Measurements from ENCODE around the gene IL17RC.
"Not testable (repeated sequence)": the region's sequence is repeated elsewhere in the genome, so short reads cannot be mapped to it uniquely, and the experiment has no call there.

IL17RC gene

DNA sequence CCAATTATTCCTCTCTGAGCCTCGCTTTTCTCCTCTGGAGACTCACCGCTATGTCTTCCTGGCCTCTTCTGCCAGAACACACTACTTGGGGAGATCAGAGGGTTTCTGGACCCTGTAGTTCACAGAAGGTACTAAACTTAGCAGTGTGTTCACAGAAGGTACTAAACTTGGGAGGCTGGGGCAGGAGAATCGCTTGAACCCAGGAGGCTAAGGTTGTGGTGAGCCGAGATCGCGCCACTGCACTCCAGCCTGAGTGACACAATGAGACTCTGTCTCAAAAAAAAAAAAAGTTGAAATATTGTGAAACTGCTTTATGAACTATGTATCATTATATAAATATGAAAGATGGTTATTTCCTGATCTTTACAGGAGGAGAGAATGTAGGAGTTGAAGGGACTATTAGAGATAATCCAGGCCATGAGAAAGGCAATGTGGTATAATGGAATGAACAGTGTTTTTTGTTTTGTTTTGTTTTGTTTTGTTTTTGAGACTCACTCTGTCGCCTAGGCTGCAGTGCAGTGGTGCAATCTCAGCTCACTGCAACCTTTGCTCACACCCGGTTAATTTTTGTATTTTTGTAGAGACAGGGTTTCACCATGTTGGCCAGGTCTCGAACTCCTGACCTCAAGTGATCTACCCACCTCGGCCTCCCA is 20.0 kb upstream of the IL17RC start:
- not testable (repeated sequence) for DNase-seq

DNA sequence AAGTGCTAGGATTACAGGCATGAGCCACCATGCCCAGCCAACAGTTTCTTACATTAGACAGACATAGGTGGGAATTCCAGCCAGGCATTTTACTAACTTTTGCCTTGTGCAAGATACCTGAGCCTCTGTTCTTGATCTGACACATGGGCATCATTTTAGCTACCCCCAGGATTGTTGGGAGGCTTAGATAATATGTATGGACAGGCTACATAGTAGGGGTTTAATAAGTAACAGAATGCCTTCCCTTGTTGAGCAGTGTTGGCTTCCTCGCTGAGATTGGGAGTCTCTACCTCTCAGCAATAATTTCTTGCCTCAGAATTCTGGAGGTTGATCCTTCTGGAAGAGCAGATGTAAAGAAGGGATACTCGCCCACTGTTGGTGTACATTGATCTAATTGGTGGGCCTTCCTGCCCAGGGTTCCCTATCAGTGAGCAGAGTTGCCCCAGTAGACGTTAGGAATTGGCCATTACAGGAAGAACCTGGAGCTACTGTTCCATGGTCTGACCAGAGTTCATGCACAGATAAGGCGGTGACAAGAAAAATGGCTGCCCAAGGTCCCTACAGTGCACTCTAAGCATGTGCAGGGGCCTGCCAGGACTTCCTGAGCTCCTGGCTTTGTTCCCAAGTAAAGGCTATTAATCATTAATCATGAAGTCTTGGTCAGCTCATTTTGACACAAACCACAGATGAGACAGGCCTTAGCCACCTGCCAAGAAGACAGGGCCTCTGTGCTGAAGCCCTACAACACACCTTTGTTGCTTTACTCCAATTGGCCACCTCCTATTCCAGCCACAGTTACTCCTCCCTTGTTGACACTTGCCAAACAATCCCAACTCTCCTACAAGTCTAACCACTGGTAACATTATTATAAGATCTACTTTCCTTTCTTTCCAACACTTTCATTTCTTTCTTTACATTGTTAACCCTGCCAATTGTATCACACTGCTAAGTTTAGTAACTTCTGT is 19.2 kb upstream of the IL17RC start:
- no peak for DNase-seq

- DNase-seq = no peak
These were observed 18.2 kb upstream of the IL17RC start for GRCh38 chr3:9898467-9899241.

DNA sequence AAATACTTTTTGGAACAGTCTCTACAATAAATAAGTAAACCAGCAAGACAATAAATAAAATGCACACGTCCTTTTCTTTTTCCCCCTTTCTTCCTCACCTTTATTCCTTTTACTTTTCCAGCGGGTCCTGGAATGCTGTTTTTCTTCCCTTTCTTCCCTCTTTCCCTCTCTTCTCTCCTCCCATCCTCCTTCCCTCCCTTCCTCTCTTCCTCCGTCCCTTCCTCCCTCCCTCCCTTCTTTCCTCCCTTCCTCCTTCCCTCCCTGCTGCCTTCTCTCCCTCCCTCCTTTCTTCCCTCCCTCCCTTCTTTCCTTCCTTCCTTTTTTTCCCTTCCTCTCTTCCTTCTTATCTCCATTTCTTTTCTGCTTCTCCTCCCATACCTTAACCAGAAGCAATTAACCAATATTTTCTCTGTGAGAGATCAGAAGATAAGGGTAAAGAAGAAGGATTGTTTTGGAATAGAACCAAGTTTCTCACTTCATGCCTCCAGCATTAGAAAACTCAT is 17.6 kb upstream of the IL17RC start:
- no peak for DNase-seq

- not testable (repeated sequence) for DNase-seq
These were observed 15.9 kb upstream of the IL17RC start for GRCh38 chr3:9900965-9901415.

- peak; percentile 37 for DNase-seq
These were observed 14.9 kb upstream of the IL17RC start for GRCh38 chr3:9901967-9902366.

- no peak for DNase-seq
These were observed 14.3 kb upstream of the IL17RC start, which contains the start of gene IL17RE for GRCh38 chr3:9902372-9903237. IL17RE (plus strand) TSS chr3:9902848; CDS start chr3:9902933, 85 bp downstream.

DNA sequence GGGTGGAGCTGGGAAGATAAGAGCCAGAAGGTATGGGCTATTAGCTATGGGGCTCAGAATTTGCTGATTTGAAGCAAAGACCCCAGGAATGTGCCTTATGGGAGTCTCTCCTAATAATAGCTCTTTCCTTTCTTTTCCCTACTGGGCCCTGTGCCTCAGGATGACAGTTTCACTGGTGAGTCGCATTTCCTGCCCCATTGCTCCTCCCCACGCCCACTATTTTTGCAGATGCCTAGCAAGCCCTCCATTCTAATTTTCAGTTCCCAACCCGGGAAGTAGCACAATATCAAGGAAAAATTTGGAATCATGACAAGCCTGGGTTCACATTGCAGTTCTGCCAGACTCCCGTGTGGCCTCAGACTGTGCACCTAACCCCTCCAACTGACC is 13.7 kb upstream of the IL17RC start:
- no peak for DNase-seq

DNA sequence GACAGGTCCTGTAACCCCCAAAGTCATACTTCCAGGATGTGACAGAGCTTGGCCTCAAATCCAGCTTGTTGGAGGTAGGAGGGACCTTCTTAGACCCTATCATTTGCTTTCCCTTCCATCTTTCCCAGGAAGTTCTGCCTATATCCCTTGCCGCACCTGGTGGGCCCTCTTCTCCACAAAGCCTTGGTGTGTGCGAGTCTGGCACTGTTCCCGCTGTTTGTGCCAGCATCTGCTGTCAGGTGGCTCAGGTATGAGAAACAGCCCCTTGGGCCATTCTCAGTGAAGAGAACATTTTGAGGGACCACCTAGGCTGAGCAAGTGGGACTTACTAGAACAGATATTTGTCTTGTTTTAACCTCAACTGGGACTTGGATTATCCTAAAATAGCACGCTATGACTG is 13.0 kb upstream of the IL17RC start:
- DNase-seq = no peak

DNA sequence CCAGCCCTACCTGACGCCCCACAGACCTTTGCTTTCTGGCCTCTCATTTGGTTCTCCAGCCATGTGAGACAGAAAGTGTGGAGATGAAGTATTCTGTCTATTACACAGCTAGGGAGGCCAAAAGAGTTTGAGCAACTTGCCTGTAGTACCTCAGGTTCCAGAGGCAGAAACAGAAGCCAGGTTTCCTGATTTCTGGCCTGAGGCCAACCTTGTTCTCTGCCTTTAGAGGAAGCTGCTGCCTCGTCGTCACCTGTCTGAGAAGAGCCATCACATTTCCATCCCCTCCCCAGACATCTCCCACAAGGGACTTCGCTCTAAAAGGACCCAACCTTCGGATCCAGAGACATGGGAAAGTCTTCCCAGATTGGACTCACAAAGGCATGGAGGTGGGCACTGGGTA is 10.4 kb upstream of the IL17RC start:
- DNase-seq = no peak

DNA sequence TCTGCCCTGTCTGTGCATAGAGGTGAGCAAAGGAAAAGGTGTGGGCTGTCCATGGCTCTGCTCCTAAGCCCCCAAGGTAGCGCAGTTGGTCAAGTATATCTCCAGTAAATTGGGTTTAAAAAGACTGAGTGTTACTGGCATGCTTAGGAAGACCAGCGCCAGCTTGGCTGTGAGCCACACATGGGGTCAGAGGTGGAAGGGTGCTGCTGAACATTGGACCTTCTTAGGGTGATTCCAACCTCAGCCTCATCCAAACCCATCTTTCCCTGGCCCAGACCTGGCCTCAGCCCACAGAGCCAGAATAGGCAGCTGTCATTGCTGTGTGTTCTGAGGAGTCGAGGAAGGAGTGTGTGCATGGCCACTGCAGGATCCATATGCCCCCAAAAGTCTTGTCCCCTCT is 8.6 kb upstream of the IL17RC start:
- DNase-seq = no peak

GRCh38 chr3:9909221-9910013 is 7.5 kb upstream of the IL17RC start:
- no peak for DNase-seq

DNA sequence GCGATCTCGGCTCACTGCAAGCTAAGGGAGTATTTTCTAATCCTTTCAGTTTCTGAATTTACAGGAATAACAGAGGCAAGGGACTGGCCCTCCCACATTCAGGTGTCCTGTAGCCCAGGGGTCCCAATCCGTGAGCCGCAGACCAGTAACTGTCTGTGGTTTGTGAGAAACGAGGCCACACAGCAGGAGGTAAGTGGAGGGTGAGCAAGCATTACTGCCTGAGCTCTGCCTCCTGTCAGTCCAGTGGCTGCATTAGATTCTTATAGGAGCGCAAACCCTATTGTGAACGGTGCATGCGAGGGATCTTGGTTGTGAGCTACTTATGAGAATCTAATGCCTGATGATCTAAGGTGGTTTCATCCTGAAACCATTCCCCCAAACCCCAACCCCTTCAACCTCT is 5.0 kb upstream of the IL17RC start:
- DNase-seq = no peak

GRCh38 chr3:9912294-9912935 is 4.5 kb upstream of the IL17RC start:
- peak; percentile 48 for DNase-seq

DNA sequence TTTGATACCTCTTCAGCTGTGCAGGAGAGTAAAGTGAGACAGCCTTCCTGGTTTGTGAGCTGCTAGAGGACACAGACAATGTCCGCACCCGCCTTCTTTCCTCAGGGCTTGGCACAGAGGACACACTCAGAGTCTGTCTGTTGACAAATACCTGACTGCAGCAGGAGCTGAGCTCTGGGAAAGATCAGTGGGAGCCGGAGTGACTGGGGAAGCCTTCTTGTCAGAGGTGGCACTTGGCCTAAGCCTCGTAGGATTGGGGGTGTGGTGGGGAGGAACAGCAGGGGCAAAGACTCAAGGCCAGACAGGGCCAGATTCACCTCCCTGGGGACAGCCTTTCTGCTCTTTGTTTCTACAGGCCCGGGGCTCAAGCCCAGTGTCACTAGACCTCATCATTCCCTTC is 3.3 kb upstream of the IL17RC start:
- DNase-seq = no peak

GRCh38 chr3:9914011-9914410 is 2.9 kb upstream of the IL17RC start:
- DNase-seq = no peak

DNA sequence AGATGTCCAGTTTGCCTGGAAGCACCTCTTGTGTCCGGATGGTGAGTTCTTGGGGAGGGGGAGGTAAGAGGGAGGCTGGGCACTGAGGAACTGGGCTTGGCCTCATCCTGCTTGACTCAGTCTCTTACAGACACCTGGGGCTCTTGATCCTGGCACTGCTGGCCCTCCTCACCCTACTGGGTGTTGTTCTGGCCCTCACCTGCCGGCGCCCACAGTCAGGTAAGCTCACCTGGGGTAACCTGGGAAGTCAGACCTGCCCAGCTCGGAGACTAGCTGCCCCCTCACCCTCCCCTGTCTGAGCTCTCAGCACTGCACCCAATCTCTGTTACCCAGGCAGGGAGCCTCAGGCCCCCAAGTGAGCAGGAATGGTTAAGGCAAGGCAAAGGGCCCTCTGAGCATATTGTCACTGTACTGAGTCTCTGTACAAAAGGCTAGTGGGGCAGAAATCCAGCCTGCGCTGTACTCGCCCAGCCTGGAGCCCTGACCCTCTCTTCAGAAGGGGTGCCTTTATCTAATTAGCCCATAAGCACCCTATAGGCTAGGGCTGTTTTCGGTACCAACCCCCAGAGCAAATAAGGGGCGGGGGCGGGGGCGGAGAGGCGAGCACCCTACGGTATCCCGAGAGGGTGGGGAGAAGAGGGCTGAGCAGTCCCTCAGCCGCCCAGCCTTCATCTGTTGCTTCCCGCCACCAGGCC is 2.2 kb upstream of the IL17RC start:
- DNase-seq = no peak

DNA sequence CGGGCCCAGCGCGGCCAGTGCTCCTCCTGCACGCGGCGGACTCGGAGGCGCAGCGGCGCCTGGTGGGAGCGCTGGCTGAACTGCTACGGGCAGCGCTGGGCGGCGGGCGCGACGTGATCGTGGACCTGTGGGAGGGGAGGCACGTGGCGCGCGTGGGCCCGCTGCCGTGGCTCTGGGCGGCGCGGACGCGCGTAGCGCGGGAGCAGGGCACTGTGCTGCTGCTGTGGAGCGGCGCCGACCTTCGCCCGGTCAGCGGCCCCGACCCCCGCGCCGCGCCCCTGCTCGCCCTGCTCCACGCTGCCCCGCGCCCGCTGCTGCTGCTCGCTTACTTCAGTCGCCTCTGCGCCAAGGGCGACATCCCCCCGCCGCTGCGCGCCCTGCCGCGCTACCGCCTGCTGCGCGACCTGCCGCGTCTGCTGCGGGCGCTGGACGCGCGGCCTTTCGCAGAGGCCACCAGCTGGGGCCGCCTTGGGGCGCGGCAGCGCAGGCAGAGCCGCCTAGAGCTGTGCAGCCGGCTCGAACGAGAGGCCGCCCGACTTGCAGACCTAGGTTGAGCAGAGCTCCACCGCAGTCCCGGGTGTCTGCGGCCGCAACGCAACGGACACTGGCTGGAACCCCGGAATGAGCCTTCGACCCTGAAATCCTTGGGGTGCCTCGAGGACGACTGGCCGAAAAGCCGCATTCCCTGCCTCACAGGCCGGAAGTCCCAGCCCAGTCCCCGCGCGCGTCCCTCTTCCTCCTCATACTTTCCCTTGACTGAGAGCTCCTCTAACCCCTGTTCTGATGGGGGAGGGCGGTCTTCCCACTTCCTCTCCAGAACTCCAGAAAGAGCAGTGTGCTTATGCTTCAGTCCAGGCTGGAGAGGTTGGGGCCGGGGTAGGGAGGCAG is 1.4 kb upstream of the IL17RC start:
- DNase-seq = peak; percentile 11

DNA sequence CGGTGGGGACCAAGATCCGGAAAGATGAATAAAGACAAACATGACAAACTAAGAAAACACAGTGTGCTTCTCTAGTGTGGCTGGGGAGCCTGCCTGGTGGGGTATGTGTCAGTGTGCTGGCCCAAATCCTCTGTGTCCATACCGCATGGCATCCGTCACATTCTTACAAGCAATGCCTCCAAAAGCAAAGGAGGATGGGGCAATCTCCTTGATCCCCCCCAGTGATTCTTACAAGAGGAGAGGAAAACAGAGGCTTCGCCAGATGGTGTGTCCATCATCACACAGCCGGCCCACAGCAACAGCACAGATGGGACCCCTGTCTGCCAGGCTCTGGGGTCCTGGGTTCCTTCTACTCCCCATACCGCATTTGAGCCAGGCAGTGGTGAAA is 558 bp upstream of the IL17RC start:
- DNase-seq = no peak
